Measurements from ENCODE around the gene UHRF1.
"Not testable (repeated sequence)": the region's sequence is repeated elsewhere in the genome, so short reads cannot be mapped to it uniquely, and the experiment has no call there.

The UHRF1 gene

GRCh38 chr19:4952945-4953344 is 43.6 kb downstream of the UHRF1 start:
- TF ChIP-seq EZH2phosphoT487 (IDR thresholded peaks at IDR 0.05; ENCODE audit: borderline replicate concordance, low read length) (no peak), CTCF (IDR thresholded peaks at IDR 0.05; ENCODE audit: low read depth, low read length, poor library complexity, severe bottlenecking) (no peak)

GRCh38 chr19:4954320-4955149 is 45.2 kb downstream of the UHRF1 start:
- H4K20me1 ChIP-seq (ENCODE audit: control insufficient read depth, insufficient read depth, low read depth, low read length); H3K4me2 ChIP-seq (ENCODE audit: low read length); H3F3A ChIP-seq (ENCODE audit: control insufficient read depth, insufficient read depth); H3K4me3 ChIP-seq (ENCODE audit: low read length); H3K4me1 ChIP-seq (ENCODE audit: control insufficient read depth, low read length); H3K27me3 ChIP-seq (ENCODE audit: control insufficient read depth, low read length); H3K27ac ChIP-seq (ENCODE audit: low read depth, low read length); H3K9me2 ChIP-seq (replicated peaks; ENCODE audit: control insufficient read depth, low read length); H3K9me3 ChIP-seq (ENCODE audit: control insufficient read depth, insufficient read depth, low read length): not testable (repeated sequence)
- Histone ChIP-seq H3K79me2 (ENCODE audit: control insufficient read depth, low read length) (peaks cover 33% of the 10 kb centered on the region), H3K36me3 (ENCODE audit: control insufficient read depth, low read length) (peaks cover 93% of the 10 kb centered on the region)

More at GRCh38 chr19:4952945-4953344, 43.6 kb downstream of the UHRF1 start:
- H3K4me2 ChIP-seq (ENCODE audit: low read length), result no peak overlapping the region
- H4K20me1 ChIP-seq (ENCODE audit: control insufficient read depth, insufficient read depth, low read depth, low read length), result no peaks in the 10 kb centered on the region
- H3K36me3 ChIP-seq (ENCODE audit: control insufficient read depth, low read length), result peaks cover 91% of the 10 kb centered on the region
- peaks cover 30% of the 10 kb centered on the region for H3K79me2 ChIP-seq (ENCODE audit: control insufficient read depth, low read length)
- H3K9me2 ChIP-seq (replicated peaks; ENCODE audit: control insufficient read depth, low read length), result no peaks in the 10 kb centered on the region
- H3K27ac ChIP-seq (ENCODE audit: low read depth, low read length), result no peak overlapping the region
- H3K27me3 ChIP-seq (ENCODE audit: control insufficient read depth, low read length), result no peaks in the 10 kb centered on the region
- no peak overlapping the region for H3K4me3 ChIP-seq (ENCODE audit: low read length)
- no peaks in the 10 kb centered on the region for H3K9me3 ChIP-seq (ENCODE audit: control insufficient read depth, insufficient read depth, low read length)
- peaks cover 8% of the 10 kb centered on the region for H3F3A ChIP-seq (ENCODE audit: control insufficient read depth, insufficient read depth)
- no peaks in the 10 kb centered on the region for H3K4me1 ChIP-seq (ENCODE audit: control insufficient read depth, low read length)

DNA sequence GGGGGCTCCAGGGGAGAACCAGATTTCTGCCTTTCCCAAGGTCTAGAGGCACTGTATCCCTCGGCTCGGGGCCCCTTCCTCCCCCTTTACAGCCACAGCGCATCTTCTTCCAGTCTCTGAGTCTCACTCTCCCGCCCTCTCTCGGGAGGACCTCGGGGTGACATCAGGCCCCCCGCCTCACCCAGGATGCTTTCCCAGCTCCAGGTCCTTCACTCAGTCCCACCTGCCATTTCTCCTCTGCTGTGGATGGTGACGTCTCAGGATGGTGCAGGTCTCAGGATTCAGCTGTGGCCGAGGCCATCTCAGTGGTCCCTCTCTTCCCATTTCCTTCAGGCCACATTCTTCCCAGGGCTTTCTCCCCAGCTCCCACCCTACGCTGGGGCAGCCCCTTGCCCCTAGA is 46.0 kb downstream of the UHRF1 start:
- Histone ChIP-seq H3K27ac (ENCODE audit: low read depth, low read length) (no peak overlapping the region), H3K9me2 (replicated peaks; ENCODE audit: control insufficient read depth, low read length) (no peaks in the 10 kb centered on the region), H3K27me3 (ENCODE audit: control insufficient read depth, low read length) (no peaks in the 10 kb centered on the region), H3K36me3 (ENCODE audit: control insufficient read depth, low read length) (peaks cover 96% of the 10 kb centered on the region), H4K20me1 (ENCODE audit: control insufficient read depth, insufficient read depth, low read depth, low read length) (no peaks in the 10 kb centered on the region), H3K79me2 (ENCODE audit: control insufficient read depth, low read length) (peaks cover 31% of the 10 kb centered on the region), H3K4me3 (ENCODE audit: low read length) (no peak overlapping the region), H3K4me1 (ENCODE audit: control insufficient read depth, low read length) (no peaks in the 10 kb centered on the region), H3F3A (ENCODE audit: control insufficient read depth, insufficient read depth) (no peaks in the 10 kb centered on the region; the same call in 1 of the 2 replicates), H3K4me2 (ENCODE audit: low read length) (no peak overlapping the region), H3K9me3 (ENCODE audit: control insufficient read depth, insufficient read depth, low read length) (no peaks in the 10 kb centered on the region)
- no peak for TF ChIP-seq CTCF (IDR thresholded peaks at IDR 0.05; ENCODE audit: low read depth, low read length, poor library complexity, severe bottlenecking)
- no peak for TF ChIP-seq EZH2phosphoT487 (IDR thresholded peaks at IDR 0.05; ENCODE audit: borderline replicate concordance, low read length)

DNA sequence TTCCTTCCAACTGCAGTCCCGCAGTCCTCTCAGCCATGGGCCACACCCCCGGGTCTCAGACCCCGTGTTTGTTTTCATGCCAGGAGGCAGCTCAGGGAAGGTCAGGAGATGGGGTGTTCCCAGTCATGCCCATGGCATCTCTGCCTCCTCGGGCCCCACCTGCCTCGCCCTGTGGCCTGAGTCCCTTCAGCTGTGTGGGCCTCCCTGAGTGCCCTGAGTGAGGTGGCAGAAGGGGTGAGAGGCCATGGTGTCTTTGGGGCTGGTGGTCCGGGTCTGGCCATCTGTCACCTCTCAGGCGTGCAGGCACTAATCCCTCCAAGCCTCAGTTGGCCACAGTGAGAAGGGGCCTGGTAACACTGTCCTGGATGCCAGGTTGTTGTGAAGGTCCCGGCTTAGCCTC is 48.7 kb downstream of the UHRF1 start:
- no peak overlapping the region for H3K4me3 ChIP-seq (ENCODE audit: low read length)
- H3K4me2 ChIP-seq (ENCODE audit: low read length), result no peak overlapping the region
- no peaks in the 10 kb centered on the region; the same call in 1 of the 2 replicates for H4K20me1 ChIP-seq (ENCODE audit: control insufficient read depth, insufficient read depth, low read depth, low read length)
- H3K79me2 ChIP-seq (ENCODE audit: control insufficient read depth, low read length), result peaks cover 18% of the 10 kb centered on the region
- H3K9me2 ChIP-seq (replicated peaks; ENCODE audit: control insufficient read depth, low read length), result no peaks in the 10 kb centered on the region
- H3K9me3 ChIP-seq (ENCODE audit: control insufficient read depth, insufficient read depth, low read length), result no peaks in the 10 kb centered on the region
- H3F3A ChIP-seq (ENCODE audit: control insufficient read depth, insufficient read depth), result peaks cover 12% of the 10 kb centered on the region
- H3K27me3 ChIP-seq (ENCODE audit: control insufficient read depth, low read length), result no peaks in the 10 kb centered on the region
- peaks cover 85% of the 10 kb centered on the region for H3K36me3 ChIP-seq (ENCODE audit: control insufficient read depth, low read length)
- H3K27ac ChIP-seq (ENCODE audit: low read depth, low read length), result no peak overlapping the region
- no peak for TF ChIP-seq EZH2phosphoT487 (IDR thresholded peaks at IDR 0.05; ENCODE audit: borderline replicate concordance, low read length)
- TF ChIP-seq CTCF (IDR thresholded peaks at IDR 0.05; ENCODE audit: low read depth, low read length, poor library complexity, severe bottlenecking), result no peak
- H3K4me1 ChIP-seq (ENCODE audit: control insufficient read depth, low read length), result no peaks in the 10 kb centered on the region
